Measurements from ENCODE around the gene HAP1. TPM values are rescaled to one million over a fixed set of nuclear protein-coding genes. Genes with fewer than 3 reads are reported as not detected.

Gene HAP1
- total RNA-seq, 1 experiment from 2014 or later: 11.6 TPM

DNA sequence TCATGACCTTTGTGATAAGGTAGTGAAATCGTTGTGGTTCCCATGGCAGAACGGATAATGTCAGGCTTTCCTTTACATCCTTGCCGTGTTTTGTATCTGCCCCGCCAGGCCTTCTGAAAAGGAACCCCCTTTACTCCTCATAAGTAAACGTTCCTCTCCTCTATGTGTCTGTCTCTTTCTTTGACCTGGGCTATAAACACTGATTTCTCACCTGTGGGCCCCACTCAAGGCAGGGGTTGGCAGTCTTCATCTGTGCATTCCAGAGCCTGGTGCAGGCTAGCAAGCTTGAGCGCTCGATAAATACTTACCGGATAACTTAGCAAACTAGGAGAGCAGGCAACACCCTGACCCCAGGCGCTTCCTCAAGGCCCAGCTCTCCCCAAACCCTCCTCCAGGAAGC is 7.3 kb upstream of the HAP1 start:
- Histone ChIP-seq H3K4me3 (ENCODE audit: low read depth in 2 of 2, low read length in 2 of 2) (no peak overlapping the region), H3K36me3 (ENCODE audit: control insufficient read depth, insufficient read depth, low read length) (no peaks in the 10 kb centered on the region), H3K4me1 (ENCODE audit: control insufficient read depth, insufficient read depth, low read length) (peaks cover 23% of the 10 kb centered on the region), H3K27me3 (ENCODE audit: control insufficient read depth, insufficient read depth, low read length) (no peaks in the 10 kb centered on the region), H3K27ac (ENCODE audit: low read length) (no peak overlapping the region), H3K9me3 (ENCODE audit: control insufficient read depth, insufficient read depth, low read depth, low read length) (no peaks in the 10 kb centered on the region)
- TF ChIP-seq POLR2AphosphoS5 (IDR thresholded peaks at IDR 0.05; ENCODE audit: low read depth, low read length) (no peak), SIN3A (IDR thresholded peaks at IDR 0.05; ENCODE audit: borderline replicate concordance, insufficient read depth, low read depth, low read length) (no peak), TCF7L2 (IDR thresholded peaks at IDR 0.05; ENCODE audit: low read depth, low read length) (no peak)
- TF ChIP-seq, protein P1, sequence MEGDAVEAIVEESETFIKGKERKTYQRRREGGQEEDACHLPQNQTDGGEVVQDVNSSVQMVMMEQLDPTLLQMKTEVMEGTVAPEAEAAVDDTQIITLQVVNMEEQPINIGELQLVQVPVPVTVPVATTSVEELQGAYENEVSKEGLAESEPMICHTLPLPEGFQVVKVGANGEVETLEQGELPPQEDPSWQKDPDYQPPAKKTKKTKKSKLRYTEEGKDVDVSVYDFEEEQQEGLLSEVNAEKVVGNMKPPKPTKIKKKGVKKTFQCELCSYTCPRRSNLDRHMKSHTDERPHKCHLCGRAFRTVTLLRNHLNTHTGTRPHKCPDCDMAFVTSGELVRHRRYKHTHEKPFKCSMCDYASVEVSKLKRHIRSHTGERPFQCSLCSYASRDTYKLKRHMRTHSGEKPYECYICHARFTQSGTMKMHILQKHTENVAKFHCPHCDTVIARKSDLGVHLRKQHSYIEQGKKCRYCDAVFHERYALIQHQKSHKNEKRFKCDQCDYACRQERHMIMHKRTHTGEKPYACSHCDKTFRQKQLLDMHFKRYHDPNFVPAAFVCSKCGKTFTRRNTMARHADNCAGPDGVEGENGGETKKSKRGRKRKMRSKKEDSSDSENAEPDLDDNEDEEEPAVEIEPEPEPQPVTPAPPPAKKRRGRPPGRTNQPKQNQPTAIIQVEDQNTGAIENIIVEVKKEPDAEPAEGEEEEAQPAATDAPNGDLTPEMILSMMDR (IDR thresholded peaks at IDR 0.05): no peak
- TF ChIP-seq, protein P2, sequence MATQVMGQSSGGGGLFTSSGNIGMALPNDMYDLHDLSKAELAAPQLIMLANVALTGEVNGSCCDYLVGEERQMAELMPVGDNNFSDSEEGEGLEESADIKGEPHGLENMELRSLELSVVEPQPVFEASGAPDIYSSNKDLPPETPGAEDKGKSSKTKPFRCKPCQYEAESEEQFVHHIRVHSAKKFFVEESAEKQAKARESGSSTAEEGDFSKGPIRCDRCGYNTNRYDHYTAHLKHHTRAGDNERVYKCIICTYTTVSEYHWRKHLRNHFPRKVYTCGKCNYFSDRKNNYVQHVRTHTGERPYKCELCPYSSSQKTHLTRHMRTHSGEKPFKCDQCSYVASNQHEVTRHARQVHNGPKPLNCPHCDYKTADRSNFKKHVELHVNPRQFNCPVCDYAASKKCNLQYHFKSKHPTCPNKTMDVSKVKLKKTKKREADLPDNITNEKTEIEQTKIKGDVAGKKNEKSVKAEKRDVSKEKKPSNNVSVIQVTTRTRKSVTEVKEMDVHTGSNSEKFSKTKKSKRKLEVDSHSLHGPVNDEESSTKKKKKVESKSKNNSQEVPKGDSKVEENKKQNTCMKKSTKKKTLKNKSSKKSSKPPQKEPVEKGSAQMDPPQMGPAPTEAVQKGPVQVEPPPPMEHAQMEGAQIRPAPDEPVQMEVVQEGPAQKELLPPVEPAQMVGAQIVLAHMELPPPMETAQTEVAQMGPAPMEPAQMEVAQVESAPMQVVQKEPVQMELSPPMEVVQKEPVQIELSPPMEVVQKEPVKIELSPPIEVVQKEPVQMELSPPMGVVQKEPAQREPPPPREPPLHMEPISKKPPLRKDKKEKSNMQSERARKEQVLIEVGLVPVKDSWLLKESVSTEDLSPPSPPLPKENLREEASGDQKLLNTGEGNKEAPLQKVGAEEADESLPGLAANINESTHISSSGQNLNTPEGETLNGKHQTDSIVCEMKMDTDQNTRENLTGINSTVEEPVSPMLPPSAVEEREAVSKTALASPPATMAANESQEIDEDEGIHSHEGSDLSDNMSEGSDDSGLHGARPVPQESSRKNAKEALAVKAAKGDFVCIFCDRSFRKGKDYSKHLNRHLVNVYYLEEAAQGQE (IDR thresholded peaks at IDR 0.05; ENCODE audit: insufficient read depth in 1 of 2, low read depth in 2 of 2, low read length in 1 of 2): no peak
- DNase-seq (ENCODE audit: low read depth, low spot score): no peak
- intact Hi-C loops (cut with micrococcal nuclease; ENCODE audit: unreplicated experiment): no loop called here
- POLR2A ChIA-PET: no interaction called here
- no TSS peak for BruUV-seq (replicated peaks)
- in situ Hi-C loops (cut with HindIII; ENCODE audit: low pct_unique_long_range_greater_than_20kb, low sequenced_read_pairs): no loop called here
- ATAC-seq: no peak
- CTCF ChIA-PET: no interaction called here

DNA sequence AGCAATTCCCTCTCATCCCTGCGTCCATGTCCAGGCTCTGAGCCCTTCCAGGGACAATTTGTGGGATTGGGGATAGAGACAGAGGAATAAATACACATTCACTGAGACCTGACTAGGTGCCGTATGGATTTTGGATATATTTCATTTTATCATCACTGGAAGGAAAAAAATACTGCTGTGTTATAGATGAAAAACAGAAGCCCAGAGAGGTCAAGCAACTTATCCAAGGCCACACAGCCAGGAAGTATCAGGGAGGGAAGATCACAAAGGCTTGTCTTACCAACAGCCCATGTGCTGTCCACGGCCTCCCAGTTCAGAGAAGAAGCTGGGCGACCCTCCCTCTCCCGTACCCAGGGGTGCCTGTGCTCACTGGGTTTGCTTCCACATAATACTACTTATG is 6.1 kb upstream of the HAP1 start:
- Histone ChIP-seq H3K9me3 (ENCODE audit: control insufficient read depth, insufficient read depth, low read depth, low read length) (no peaks in the 10 kb centered on the region), H3K36me3 (ENCODE audit: control insufficient read depth, insufficient read depth, low read length) (no peaks in the 10 kb centered on the region), H3K27me3 (ENCODE audit: control insufficient read depth, insufficient read depth, low read length) (no peaks in the 10 kb centered on the region), H3K4me3 (ENCODE audit: low read depth in 2 of 2, low read length in 2 of 2) (no peak overlapping the region), H3K4me1 (ENCODE audit: control insufficient read depth, insufficient read depth, low read length) (peaks cover 23% of the 10 kb centered on the region), H3K27ac (ENCODE audit: low read length) (peak overlapping the region; percentile 1; the same call in 1 of the 2 replicates)
- no peak for TF ChIP-seq SIN3A (IDR thresholded peaks at IDR 0.05; ENCODE audit: borderline replicate concordance, insufficient read depth, low read depth, low read length)
- TF ChIP-seq, protein P2 (IDR thresholded peaks at IDR 0.05; ENCODE audit: insufficient read depth in 1 of 2, low read depth in 2 of 2, low read length in 1 of 2): no peak
- no peak for TF ChIP-seq POLR2AphosphoS5 (IDR thresholded peaks at IDR 0.05; ENCODE audit: low read depth, low read length)
- TF ChIP-seq TCF7L2 (IDR thresholded peaks at IDR 0.05; ENCODE audit: low read depth, low read length): no peak
- TF ChIP-seq, protein P1 (IDR thresholded peaks at IDR 0.05): no peak
- no TSS peak for BruUV-seq (replicated peaks)
- in situ Hi-C loops (cut with HindIII; ENCODE audit: low pct_unique_long_range_greater_than_20kb, low sequenced_read_pairs) (no loop called here), intact Hi-C loops (cut with micrococcal nuclease; ENCODE audit: unreplicated experiment) (no loop called here)
- DNase-seq (ENCODE audit: low read depth, low spot score) (no peak), ATAC-seq (no peak)
- CTCF ChIA-PET: interaction anchor here (0.5 to 1.3 kb wide), 2 partner anchors 46 to 57 kb away, joined by 3 to 8 read pairs; partner anchors contain the start of gene JUP
- POLR2A ChIA-PET: interaction anchor here (0.5 to 0.6 kb wide), 2 partner anchors 10 to 75 kb away, joined by 5 to 6 read pairs; no protein-coding TSS in a partner anchor

Data from Panc1 (cell line).